Brain pericyte (primary cell): ENCODE measurements around the gene OSER1.
"Not testable (repeated sequence)": the region's sequence is repeated elsewhere in the genome, so short reads cannot be mapped to it uniquely, and the experiment has no call there.

ENCODE experiments used
- DNase-seq: peaks from one replicate; pipeline ENCODE4 v3.0.0-alpha.2; 2012; ENCODE audit warnings: low read depth, low spot score

Gene OSER1

DNA sequence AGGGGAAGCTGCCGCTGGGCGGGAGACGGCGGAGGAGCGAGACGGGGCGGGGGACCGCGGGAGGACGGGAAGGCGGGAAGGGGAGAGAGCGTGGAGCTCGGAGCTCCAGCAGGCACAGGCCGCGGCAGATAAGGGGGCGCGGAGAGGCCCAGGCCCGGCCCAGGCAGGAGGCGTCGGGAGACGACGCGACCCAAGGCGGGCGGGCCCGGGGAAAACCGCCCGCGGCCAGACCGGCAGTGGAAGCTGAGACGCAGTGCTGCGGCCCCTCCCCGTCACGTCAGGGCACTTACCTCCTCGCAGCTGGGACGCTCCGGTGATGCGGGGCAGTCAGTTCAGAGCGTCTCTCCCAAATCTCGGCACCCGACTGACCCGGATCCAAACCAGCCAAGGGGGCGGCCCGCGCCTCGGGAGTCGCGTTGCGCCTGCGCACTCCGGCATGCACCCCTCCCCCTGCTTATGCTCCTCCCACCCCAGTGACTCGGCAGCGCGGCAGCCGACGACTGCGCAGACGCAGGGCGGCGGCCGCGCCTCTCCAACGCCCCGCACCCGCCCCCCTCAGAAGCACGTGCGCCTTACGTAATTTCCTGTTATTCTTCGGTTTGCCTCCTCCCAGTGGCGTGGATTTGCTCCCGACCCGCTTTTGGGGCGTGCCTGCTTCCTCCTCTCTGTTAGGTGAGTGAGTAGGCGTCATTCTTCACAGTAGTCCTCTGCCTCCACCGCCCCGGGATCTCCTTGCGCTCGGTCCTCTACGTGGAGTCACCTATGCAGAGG, at the start of gene OSER1:
Gene OSER1 (minus strand): TSS at position 366 of the 771 bp plus-strand sequence. CDS start 3,814 bp downstream, outside the sequence.
- DNase-seq: peak; percentile 89

- DNase-seq: no peak
These were observed 47.8 kb upstream of the OSER1 start for GRCh38 chr20:44258226-44258890.

- no peak for DNase-seq
These were observed 46.4 kb upstream of the OSER1 start for GRCh38 chr20:44256961-44257360.

DNA sequence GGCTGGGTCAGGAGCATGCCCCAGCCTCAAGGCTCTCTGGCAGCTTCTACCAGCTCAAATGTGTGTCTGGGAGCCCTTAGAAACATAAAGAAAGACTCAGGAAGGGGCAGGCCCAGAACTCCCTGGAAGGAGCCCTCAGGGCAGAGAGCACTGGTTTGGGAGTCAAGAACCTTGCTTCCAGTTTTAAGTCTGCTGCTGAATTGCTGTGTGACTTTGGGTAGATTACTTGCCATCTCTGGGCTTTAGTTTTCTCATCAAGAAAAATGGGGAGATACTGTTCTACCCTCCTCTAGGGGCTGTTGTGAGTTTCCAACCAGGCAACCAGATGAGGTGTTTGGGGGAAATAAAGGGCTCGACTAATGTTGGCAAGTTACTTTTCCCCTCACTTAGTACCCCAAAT, 45.4 kb upstream of the OSER1 start:
- DNase-seq: no peak

- DNase-seq: no peak
These were observed 43.5 kb upstream of the OSER1 start for GRCh38 chr20:44254073-44254472.

- no peak for DNase-seq
These were observed 43.0 kb upstream of the OSER1 start for GRCh38 chr20:44253528-44253927.

- no peak for DNase-seq
These were observed 40.7 kb upstream of the OSER1 start for GRCh38 chr20:44251284-44251683.

GRCh38 chr20:44248410-44248759, 37.8 kb upstream of the OSER1 start:
- DNase-seq: no peak

GRCh38 chr20:44247586-44248409, 37.2 kb upstream of the OSER1 start:
- no peak for DNase-seq

DNA sequence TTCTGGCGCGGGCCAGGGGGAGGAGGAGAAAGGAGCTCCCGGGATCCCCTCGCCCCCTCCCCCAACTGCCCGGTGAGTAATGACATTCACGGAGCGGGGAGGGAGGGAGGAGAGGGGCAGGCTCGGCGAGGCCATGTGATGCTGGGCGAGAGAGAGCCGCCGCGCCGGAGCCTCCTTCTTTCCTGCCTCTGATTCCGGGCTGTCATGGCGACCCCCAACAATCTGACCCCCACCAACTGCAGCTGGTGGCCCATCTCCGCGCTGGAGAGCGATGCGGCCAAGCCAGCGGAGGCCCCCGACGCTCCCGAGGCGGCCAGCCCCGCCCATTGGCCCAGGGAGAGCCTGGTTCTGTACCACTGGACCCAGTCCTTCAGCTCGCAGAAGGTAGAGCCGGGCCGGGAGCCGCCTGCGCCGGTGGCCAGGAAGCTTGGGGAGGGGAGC, 36.6 kb upstream of the OSER1 start, which contains the start of gene GDAP1L1:
Gene GDAP1L1 (plus strand): TSS at position 178 of the 441 bp plus-strand sequence. CDS start 27 bp downstream, at position 205.
- DNase-seq: no peak

DNA sequence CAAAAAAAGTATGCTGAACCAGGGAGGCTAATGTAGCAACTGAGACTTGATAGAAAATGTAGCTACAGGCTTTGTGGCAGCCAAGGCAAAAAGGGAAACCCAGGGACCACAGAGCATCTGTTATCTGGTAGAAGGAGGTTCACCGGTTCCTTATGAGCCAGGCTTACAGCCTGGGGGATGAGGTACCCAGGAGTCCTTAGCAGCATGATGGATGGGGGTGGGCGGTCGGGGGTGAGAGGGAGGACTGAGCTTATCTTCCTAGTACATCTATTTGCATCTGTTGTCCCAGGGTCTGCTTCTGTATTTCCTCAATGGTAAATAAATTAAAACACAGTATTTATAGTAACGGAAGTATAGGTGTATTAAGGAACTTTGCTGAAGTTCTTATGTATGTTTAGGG, 35.4 kb upstream of the OSER1 start:
- no peak for DNase-seq

GRCh38 chr20:44241796-44242195, 31.2 kb upstream of the OSER1 start:
- no peak for DNase-seq

DNA sequence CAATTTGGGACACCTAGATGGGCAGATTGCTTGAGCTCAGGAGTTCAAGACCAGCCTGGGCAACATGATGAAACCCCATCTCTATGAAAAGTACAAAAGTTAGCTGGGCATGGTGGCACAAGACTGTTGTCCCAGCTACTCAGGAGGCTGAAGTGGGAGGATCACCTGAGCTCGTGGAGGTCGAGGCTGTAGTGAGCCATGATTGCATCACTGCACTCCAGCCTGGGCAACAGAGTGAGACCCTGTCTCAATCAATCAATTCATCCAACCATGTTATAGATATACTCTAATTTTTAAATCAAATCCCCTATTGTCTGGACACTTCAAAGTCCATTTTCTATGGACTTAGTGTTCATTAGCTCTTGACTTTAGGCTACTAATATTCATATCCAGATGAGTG, 26.3 kb upstream of the OSER1 start:
- DNase-seq: not testable (repeated sequence)

- no peak for DNase-seq
These were observed 25.1 kb upstream of the OSER1 start for GRCh38 chr20:44235702-44236101.

DNA sequence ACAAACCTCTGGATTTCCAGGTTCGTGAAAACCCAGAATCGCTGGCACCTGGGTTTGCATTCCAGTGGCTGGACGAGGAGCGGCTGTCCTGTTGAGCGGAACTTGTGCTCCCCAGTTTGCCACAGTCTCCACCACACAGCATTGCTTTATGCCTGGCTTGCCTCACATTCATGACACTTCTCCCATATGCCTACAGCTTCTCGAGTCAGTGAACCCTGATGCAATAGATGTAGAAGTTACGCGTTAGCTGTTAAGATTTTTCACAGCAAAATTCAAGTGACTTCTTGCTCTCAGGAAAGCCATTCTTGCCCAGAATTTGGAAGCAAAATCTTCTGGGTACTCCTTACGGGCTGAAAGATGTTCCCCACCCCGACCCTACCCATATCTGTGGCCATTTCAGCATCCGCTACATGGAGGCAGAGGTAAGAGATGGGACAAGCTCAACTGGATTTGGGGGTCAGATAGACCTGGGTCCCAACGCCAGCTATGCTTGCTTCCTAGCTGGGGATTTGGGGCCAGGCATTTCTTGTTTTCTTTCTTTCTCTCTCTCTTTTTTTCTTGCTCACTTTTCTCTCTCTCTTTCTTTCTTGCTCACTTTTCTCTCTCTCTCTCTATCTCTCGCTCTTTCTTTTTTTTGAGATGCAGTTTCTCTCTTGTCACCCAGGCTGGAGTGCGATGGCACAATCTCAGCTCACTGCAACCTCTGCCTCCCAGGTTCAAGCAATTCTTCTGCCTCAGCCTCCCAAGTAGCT, 24.2 kb upstream of the OSER1 start:
- no peak for DNase-seq

- DNase-seq: no peak
These were observed 23.0 kb upstream of the OSER1 start for GRCh38 chr20:44233436-44234016.

- DNase-seq: not testable (repeated sequence)
These were observed 21.9 kb upstream of the OSER1 start for GRCh38 chr20:44232469-44232856.

- DNase-seq: no peak
These were observed 21.3 kb upstream of the OSER1 start for GRCh38 chr20:44231713-44232468.

- DNase-seq: no peak
These were observed 20.6 kb upstream of the OSER1 start for GRCh38 chr20:44231193-44231592.
